Stimulated activated CD8-positive, alpha-beta memory T cell treated with anti-CD3 and anti-CD28 coated beads, Interleukin-2, amount 100 ng/mL, for 1 hour (primary cell): Measurements from ENCODE around the gene MACF1.
"Not testable (repeated sequence)": the region's sequence is repeated elsewhere in the genome, so short reads cannot be mapped to it uniquely, and the experiment has no call there.

Experiments
- DNase-seq, 2 donors: peaks; one replicate each; pipeline ENCODE4 v3.0.0-alpha.2; 2020; ENCODE audit warnings: low read depth in 2 of 2

MACF1 gene

GRCh38 chr1:39177706-39178105, 26.8 kb upstream of the MACF1 start:
- no peak for DNase-seq

- DNase-seq = no peak
Measured at GRCh38 chr1:39178541-39179431, 25.7 kb upstream of the MACF1 start.

- no peak for DNase-seq
Measured at GRCh38 chr1:39181311-39181710, 23.2 kb upstream of the MACF1 start.

GRCh38 chr1:39182804-39183203, 21.7 kb upstream of the MACF1 start:
- no peak for DNase-seq

- peak; percentile 48 to 75 for DNase-seq
Measured at GRCh38 chr1:39183503-39184353, 20.8 kb upstream of the MACF1 start.

- no peak for DNase-seq
Measured at GRCh38 chr1:39184354-39184818, 20.1 kb upstream of the MACF1 start.

- DNase-seq = no peak
Measured at GRCh38 chr1:39187275-39188046, 17.0 kb upstream of the MACF1 start.

GRCh38 chr1:39189592-39190041, 14.9 kb upstream of the MACF1 start:
- no peak for DNase-seq

GRCh38 chr1:39190096-39190495, 14.4 kb upstream of the MACF1 start:
- DNase-seq = no peak

- DNase-seq = no peak
Measured at GRCh38 chr1:39194398-39195051, 10.0 kb upstream of the MACF1 start.

- DNase-seq = no peak
Measured at GRCh38 chr1:39195166-39196111, 9.1 kb upstream of the MACF1 start.

GRCh38 chr1:39196244-39197215, 8.0 kb upstream of the MACF1 start:
- peak in 1 of 2 donors; percentile 48 for DNase-seq

GRCh38 chr1:39199593-39199992, 4.9 kb upstream of the MACF1 start:
- DNase-seq = no peak

- peak in 1 of 2 donors; percentile 54 for DNase-seq
Measured at GRCh38 chr1:39205102-39205780, 746 bp downstream of the MACF1 start.

GRCh38 chr1:39205781-39206464, 1.4 kb downstream of the MACF1 start:
- DNase-seq = no peak

- not testable (repeated sequence) for DNase-seq
Measured at GRCh38 chr1:39208360-39208759, 3.9 kb downstream of the MACF1 start.

- no peak for DNase-seq
Measured at GRCh38 chr1:39210649-39211048, 6.2 kb downstream of the MACF1 start.

GRCh38 chr1:39212499-39212898, 8.0 kb downstream of the MACF1 start:
- DNase-seq = no peak
